Skeletal muscle satellite cell (primary cell): ENCODE measurements around the gene TFCP2.
"Not testable (repeated sequence)": the region's sequence is repeated elsewhere in the genome, so short reads cannot be mapped to it uniquely, and the experiment has no call there.

Source experiments
- H3K27me3 ChIP-seq: 2 replicates; pipeline ENCODE4 v1.7.0; 2013; ENCODE audit warnings: low read length; ENCODE audit not compliant: control insufficient read depth, insufficient read depth
- H3K36me3 ChIP-seq: 2 replicates; pipeline ENCODE4 v1.7.0; 2013; ENCODE audit warnings: mild to moderate bottlenecking, control low read depth, low read length; ENCODE audit not compliant: insufficient read depth
- H3K4me1 ChIP-seq: 2 replicates; pipeline ENCODE4 v1.7.0; 2013; ENCODE audit warnings: low read length; ENCODE audit not compliant: control insufficient read depth, insufficient read depth
- H3K4me2 ChIP-seq: 2 replicates; pipeline ENCODE4 v1.7.0; 2013; ENCODE audit warnings: mild to moderate bottlenecking, low read length
- H3K4me3 ChIP-seq: 2 replicates; pipeline ENCODE4 v1.7.0; 2013; ENCODE audit warnings: low read length
- H3K9ac ChIP-seq: 2 replicates; pipeline ENCODE4 v1.7.0; 2013; ENCODE audit warnings: mild to moderate bottlenecking, low read depth, low read length, moderate library complexity
- H3K9me3 ChIP-seq: replicated peaks from 2 replicates; pipeline ENCODE4 v1.7.0; 2013; ENCODE audit warnings: mild to moderate bottlenecking, control low read depth, low read length

The TFCP2 gene

DNA sequence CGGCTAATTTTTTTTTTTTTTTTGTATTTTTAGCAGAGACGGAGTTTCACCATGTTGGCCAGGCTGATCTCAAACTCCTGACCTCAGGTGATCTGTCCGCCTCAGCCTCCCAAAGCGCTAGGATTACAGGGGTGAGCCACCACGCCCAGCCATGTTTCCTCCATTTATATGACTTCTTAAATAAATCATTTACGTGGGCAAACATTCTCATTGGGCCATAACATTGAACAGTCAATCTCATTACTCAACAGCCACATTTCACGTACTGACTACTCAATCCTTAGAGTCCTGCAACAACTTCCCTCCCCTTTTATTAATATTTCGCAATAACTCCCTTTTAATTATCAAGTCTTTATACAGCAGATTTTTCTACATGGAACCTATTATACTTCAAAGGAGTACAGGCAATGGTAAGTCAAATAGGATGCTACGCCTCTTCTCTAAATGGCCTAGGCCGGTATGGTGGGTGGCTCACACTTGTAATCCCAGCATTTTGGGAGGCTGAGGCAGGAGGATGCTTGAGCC lies 82.2 kb downstream of the TFCP2 start:
- H3K9ac ChIP-seq = no peak overlapping the region
- no peaks in the 10 kb centered on the region for H3K27me3 ChIP-seq
- H3K4me3 ChIP-seq = no peak overlapping the region
- no peaks in the 10 kb centered on the region for H3K4me1 ChIP-seq
- no peaks in the 10 kb centered on the region for H3K9me3 ChIP-seq
- no peak overlapping the region for H3K4me2 ChIP-seq
- peaks cover 20% of the 10 kb centered on the region for H3K36me3 ChIP-seq

DNA sequence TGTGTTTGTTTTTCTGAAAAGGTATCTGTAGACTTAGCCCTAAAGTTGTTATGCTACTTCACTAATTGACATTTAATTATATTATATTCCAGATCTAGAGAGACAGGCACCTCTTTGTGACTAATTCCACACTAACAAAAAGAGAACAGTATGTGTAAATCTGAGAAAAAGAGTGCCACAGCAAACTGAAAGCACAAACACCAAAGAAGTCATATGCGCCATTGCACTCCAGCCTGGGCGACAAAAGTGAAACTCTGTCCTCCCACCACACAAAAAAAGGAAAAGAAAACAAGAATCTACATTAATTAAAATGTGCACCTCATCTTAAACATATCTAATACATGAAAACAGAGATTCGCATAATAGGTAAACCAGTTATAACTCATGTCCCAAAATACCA lies 85.1 kb downstream of the TFCP2 start:
- no peaks in the 10 kb centered on the region for H3K4me1 ChIP-seq
- no peak overlapping the region for H3K9ac ChIP-seq
- peaks cover 15% of the 10 kb centered on the region for H3K36me3 ChIP-seq
- no peaks in the 10 kb centered on the region for H3K9me3 ChIP-seq
- no peak overlapping the region for H3K4me3 ChIP-seq
- H3K27me3 ChIP-seq = no peaks in the 10 kb centered on the region
- no peak overlapping the region for H3K4me2 ChIP-seq

DNA sequence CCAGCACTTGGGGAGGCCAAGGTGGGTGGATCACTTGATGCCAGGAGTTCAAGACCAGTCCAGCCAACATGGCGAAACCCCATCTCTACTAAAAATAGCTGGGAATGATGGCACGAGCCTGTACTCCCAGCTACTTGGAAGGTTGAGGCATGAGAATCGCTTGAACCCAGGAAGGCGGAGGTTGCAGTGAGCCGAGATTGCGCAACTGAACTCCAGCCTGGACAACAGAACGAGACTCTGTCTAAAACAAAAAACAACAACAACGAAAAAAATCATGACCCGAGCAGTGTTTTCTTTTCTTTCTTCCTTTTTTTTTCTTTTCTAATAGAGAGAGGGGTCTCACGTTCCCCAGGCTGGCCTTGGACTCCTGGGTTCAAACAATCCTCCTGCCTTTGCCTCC lies 86.0 kb downstream of the TFCP2 start:
- Histone ChIP-seq H3K27me3 (no peaks in the 10 kb centered on the region), H3K4me3 (no peak overlapping the region), H3K36me3 (peaks cover 12% of the 10 kb centered on the region), H3K9me3 (no peaks in the 10 kb centered on the region), H3K9ac (no peak overlapping the region), H3K4me2 (no peak overlapping the region), H3K4me1 (peaks cover 2% of the 10 kb centered on the region)

DNA sequence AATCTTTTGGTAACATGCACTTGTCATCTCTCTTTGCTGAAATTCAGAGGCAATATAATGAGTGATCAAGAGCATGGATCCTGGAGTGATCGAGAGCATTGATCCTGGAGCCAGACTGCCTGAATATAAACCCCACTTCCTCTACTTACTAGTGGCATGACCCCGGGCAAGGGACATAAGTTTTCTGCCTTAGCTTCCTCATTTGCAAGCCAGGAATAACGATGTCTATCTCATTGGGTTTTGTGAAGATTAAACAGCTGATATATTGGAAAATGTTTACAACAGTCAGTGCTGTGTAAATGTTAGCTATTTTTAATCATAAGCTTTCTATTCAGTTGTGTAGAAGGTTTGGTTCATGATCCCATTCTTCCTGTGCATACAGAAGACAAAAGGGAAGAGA lies 87.2 kb downstream of the TFCP2 start:
- Histone ChIP-seq H3K27me3 (no peaks in the 10 kb centered on the region), H3K4me1 (peaks cover 9% of the 10 kb centered on the region), H3K36me3 (peaks cover 6% of the 10 kb centered on the region), H3K9ac (no peak overlapping the region), H3K4me3 (no peak overlapping the region), H3K9me3 (no peaks in the 10 kb centered on the region), H3K4me2 (no peak overlapping the region)

DNA sequence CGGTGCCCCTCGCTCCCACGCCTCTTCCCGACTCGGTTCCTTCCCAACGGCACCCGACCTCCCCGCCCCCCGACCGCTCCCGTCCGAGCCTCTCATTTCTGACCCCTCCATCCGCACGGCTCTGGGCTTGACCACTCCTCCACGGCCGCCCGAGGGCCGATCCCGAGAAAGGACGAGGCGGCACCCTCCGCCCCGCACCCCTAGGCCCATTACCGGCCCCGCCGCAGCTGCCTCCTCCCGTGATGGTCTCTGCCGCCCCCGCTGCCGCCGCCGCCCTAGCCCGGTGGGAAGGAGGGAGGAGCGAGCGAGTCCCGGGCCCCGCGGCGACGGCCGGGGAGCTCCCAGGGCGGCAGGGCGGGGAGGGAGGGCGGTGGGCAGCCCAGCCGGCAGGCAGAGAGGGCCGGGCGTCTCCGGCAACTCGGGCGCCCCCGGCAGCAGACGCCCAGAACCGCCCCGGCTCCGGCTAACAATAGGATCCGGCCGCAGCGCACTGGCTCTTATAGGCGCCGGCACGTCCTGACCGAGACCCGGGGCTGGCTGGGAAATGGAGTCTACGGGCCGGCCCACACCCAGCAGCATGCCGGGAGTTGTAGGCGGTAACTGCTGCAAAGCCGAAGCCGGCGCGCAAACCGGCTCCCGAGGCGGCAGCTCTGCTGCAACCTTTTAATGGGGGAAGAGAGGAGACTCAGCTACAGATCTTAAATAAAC lies 89.7 kb downstream of the TFCP2 start, which contains the start of gene CSRNP2:
Gene CSRNP2, minus strand, starts transcription at position 471 of the 708 bp plus-strand sequence. CDS start 7,035 bp downstream, outside the sequence.
- H3K4me3 ChIP-seq = peak within 1 kb of the TSS; percentile 79
- peak within 1 kb of the TSS; percentile 91 for H3K4me2 ChIP-seq
- no peaks in the 10 kb centered on the region for H3K9me3 ChIP-seq
- no peaks in the 10 kb centered on the region for H3K36me3 ChIP-seq
- no peaks in the 10 kb centered on the region for H3K27me3 ChIP-seq
- H3K4me1 ChIP-seq = peaks cover 14% of the 10 kb centered on the region
- H3K9ac ChIP-seq = peak within 1 kb of the TSS; percentile 94

DNA sequence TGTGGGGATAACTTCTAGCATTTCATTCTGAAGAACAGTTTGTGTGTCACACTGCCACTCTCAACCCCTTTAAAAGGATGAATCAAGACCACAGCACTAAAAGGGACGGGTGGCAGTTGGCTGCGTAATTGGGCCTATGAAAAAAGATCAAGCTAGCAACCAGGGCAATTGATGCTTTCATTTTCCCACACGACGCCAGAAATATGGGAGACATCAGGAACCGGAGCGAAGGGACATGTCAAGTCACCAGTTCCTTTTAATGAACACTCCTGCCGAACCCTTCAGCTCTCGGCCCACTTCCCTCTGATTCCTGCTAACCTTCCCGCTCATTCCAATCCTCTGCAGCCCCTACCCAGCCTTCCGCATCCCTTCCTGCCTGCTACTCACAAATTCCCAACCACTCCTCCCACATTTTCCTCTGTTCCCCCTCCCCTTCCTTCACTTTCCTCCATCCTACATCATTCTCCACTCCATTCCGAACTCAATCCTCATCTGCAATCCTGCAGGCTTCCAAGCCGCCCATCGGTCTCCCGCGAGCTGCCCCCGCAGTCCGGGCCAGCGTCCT lies 90.3 kb downstream of the TFCP2 start:
- Histone ChIP-seq H3K4me3 (peak overlapping the region; percentile 79), H3K36me3 (peaks cover 2% of the 10 kb centered on the region)

DNA sequence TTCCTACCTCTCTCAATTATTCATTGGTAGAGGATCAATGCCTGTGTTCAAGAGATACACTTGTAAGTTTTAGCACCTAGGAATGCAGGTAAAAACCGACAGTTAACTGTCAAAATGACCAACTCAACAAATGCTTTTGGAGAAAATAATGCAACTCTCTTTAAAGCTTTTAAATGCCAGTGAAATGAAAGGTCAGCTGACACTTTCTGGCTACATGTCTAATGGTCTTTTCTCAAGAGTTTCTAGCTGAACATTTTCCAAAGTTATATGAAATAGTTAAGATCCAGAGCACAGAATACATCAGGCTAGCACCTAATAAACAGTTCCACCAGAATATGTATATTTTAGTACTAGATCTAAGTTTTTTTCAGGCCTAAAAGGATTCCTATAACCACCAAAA lies 91.5 kb downstream of the TFCP2 start:
- peaks cover 25% of the 10 kb centered on the region for H3K4me1 ChIP-seq
- H3K9ac ChIP-seq = no peak overlapping the region
- no peak overlapping the region for H3K4me3 ChIP-seq
- peak overlapping the region; percentile 90 for H3K4me2 ChIP-seq
- peaks cover 5% of the 10 kb centered on the region for H3K36me3 ChIP-seq
- H3K27me3 ChIP-seq = no peaks in the 10 kb centered on the region
- H3K9me3 ChIP-seq = no peaks in the 10 kb centered on the region

More for the DNA sequence above, 90.3 kb downstream of the TFCP2 start:
- H3K4me2 ChIP-seq = peak overlapping the region; percentile 90
- H3K27me3 ChIP-seq = no peaks in the 10 kb centered on the region
- H3K4me1 ChIP-seq = peaks cover 20% of the 10 kb centered on the region
- peak overlapping the region; percentile 94 for H3K9ac ChIP-seq
- H3K9me3 ChIP-seq = no peaks in the 10 kb centered on the region

DNA sequence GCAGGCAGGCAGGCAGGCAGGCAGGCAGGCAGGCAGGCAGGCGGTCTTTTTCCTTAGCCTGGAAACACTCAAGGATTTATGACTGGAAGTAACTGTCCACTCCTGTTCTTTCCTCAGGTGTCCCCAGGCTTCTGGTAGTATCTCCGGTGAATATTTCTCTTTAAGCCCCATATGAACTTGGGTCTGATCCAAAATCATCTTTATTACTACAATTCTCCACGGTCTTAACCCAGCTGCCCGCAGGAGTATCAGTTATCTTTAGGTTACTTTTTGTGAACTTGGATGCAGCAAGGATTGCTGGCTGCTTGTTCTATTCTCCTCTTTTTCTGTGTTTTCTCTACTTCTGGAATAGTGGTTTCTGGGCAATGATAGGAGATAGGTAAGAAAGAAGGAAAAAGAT lies 92.8 kb downstream of the TFCP2 start:
- Histone ChIP-seq H3K4me3 (no peak overlapping the region), H3K36me3 (peaks cover 5% of the 10 kb centered on the region), H3K9ac (no peak overlapping the region), H3K27me3 (no peaks in the 10 kb centered on the region), H3K4me2 (peak overlapping the region; percentile 4), H3K9me3 (no peaks in the 10 kb centered on the region), H3K4me1 (peaks cover 34% of the 10 kb centered on the region)

DNA sequence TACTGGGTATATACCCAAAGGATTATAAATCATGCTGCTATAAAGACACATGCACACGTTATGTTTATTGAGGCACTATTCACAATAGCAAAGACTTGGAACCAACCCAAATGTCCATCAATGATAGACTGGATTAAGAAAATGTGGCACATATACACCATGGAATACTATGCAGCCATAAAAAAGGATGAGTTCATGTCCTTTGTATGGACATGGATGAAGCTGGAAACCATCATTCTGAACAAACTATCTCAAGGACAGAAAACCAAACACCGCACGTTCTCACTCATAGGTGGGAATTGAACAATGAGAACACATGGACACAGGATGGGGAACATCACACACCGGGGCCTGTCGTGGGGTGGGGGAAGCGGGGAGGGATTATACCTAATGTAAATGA lies 94.1 kb downstream of the TFCP2 start:
- not testable (repeated sequence) for H3K4me2 ChIP-seq, H3K9me3 ChIP-seq, H3K36me3 ChIP-seq, H3K27me3 ChIP-seq, H3K4me3 ChIP-seq, H3K9ac ChIP-seq
- H3K4me1 ChIP-seq = peaks cover 34% of the 10 kb centered on the region

DNA sequence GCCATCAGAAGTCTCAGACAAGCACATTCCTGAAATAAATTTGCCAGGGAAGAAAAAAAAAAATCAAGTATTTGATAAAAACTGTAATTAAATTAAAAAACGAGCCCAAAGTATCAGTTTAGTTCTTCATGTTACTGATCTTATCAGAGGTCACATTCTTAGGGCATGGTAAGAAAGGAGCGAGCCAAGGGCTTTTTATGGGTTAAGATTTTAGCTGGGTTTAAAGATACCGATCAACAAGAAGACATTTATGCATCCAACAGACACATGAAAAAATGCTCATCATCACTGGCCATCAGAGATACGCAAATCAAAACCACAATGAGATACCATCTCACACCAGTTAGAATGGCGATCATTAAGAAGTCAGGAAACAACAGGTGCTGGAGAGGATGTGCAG lies 94.6 kb downstream of the TFCP2 start:
- H3K9me3 ChIP-seq, H3K9ac ChIP-seq: not testable (repeated sequence)

DNA sequence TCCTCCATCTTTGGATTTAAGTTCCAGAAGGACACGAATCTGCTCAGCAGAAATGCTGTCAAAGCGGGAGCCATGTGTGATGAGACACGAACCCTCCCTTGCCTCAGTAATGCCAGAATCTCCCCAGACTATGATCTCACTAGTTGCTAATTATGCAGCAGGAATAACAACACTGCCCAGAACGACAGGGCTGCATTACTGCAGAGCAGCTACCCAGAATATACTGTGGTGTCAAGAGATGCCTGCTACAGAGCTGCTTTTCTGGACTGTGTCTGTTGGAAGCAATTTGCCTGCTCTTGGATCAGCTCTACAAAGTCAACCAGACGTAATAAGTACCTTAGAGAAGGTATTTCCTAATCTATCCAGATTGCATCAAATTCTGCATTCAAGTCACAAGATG lies 95.0 kb downstream of the TFCP2 start:
- Histone ChIP-seq H3K4me3 (no peak overlapping the region), H3K4me2 (no peak overlapping the region), H3K4me1 (peaks cover 34% of the 10 kb centered on the region), H3K9me3 (no peaks in the 10 kb centered on the region), H3K36me3 (peaks cover 15% of the 10 kb centered on the region), H3K9ac (no peak overlapping the region), H3K27me3 (no peaks in the 10 kb centered on the region)

More for the DNA sequence above, 94.6 kb downstream of the TFCP2 start:
- peaks cover 34% of the 10 kb centered on the region for H3K4me1 ChIP-seq
- H3K4me3 ChIP-seq, H3K4me2 ChIP-seq, H3K27me3 ChIP-seq: not testable (repeated sequence)
- H3K36me3 ChIP-seq = peaks cover 11% of the 10 kb centered on the region
